GM18907 (cell line): ENCODE results near the gene ZBTB18.

Source experiments
- ATAC-seq: cut with Tn5 transposase; IDR thresholded peaks from one replicate; pipeline ENCODE4 v1.9.1; 2021; ENCODE audit warnings: mild to moderate bottlenecking, moderate library complexity; ENCODE audit not compliant: unreplicated experiment

ZBTB18 gene

GRCh38 chr1:244060686-244061085 lies 9.6 kb downstream of the ZBTB18 start:
- no peak for ATAC-seq

GRCh38 chr1:244062156-244062725 lies 11.2 kb downstream of the ZBTB18 start:
- ATAC-seq: no peak

GRCh38 chr1:244063498-244063897 lies 12.4 kb downstream of the ZBTB18 start:
- ATAC-seq: no peak

DNA sequence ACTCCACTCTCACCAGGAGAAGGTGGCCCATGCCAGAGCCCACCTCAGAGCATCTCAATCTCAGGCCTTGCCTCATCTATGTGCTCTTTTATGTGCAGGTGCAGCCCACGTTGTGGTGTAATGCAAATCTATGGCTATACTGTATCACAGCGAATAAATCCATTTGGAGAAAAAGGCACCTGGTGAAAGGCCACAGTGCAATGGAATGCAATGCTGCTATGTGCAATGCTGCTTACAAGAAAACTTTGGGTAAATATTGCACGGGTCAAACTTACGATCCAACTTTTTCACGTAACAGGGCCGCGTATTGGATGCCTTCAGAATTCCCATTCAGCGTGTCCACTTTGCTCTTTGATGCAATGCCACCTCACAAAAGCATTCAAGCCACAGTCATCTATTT lies 13.5 kb downstream of the ZBTB18 start:
- no peak for ATAC-seq

- no peak for ATAC-seq
Observed at GRCh38 chr1:244065063-244065793, 14.1 kb downstream of the ZBTB18 start.

DNA sequence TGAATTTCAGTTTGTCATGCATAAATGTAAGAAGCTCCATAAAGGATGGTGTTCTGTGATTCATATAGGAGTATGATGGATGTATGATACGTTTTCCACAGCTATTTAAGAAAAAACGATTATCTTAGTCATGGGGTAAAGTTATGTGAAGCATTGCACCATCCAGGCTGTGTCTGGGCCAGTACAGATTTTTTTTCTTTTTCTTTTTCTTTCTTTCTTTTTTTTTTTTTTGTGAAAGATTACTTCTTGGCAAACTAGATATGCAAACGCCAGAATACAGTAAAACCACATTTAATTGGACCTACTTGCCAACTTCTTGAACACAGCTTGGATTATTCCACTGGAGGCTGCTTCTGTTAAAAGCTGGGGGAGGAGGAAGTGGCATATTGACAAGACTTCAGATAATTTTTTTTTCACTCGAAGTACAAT lies 14.9 kb downstream of the ZBTB18 start:
- no peak for ATAC-seq

DNA sequence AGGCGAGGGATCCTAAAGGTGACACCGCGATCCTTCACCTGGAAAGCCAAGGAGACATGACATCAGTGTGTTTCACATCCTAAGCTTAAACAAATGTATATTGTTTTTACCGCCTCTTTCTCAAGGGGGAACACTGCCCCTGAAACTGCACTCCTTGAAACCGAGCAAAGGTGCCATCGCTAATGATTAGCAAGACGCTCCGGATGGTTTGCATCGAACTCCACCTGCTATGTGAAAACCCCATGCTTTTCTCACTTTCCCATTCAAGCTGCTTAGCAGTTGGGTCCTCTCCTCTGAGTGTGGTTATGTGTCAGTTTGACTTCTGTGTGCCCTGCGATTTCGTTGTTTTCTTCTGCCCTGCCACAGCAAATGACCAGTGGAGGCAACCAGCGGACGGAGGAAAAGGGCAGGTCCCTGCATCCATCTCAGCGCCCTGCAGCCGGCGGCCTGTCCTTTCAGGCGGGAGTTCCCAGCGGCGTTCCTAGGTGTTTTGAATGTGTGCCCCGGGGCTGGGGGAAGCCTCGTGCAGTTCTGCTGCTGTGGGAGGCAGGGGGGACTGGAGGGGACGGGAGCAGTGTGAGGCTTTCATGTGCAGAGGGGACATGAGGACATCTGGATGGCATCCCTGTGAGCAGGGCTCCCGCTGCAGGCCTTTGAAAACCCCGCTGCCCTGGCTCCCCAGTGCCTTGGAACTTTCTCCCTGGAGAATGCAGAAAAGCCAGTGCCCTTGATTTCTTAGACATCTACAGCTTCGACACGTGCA lies 16.1 kb downstream of the ZBTB18 start:
- ATAC-seq: no peak

- no peak for ATAC-seq
Observed at GRCh38 chr1:244067893-244068292, 16.8 kb downstream of the ZBTB18 start.

DNA sequence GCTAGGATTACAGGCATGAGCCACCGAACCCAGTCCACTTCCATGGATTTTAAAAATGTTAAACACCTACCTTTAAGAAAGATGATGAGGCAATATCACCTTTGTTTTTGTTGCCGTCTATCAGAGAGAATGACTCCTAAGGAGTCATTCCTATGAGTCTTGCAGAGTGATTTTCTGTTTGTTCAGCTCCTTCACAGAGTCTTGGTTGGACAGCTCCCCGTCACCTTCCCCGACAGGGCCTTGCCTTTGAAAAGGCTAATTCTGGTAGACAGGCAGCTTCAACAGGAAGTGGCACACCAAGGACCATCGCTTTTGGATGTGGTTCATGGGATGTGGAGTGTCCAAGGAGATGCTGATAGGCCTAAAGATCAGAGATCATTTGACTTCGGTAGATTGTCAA lies 17.5 kb downstream of the ZBTB18 start:
- no peak for ATAC-seq

GRCh38 chr1:244069326-244069898 lies 18.3 kb downstream of the ZBTB18 start:
- ATAC-seq: no peak

- peak; percentile 62 for ATAC-seq
Observed at GRCh38 chr1:244074559-244075171, 23.6 kb downstream of the ZBTB18 start.

- peak; percentile 11 for ATAC-seq
Observed at GRCh38 chr1:244075247-244075722, 24.2 kb downstream of the ZBTB18 start.

GRCh38 chr1:244076740-244077139 lies 25.7 kb downstream of the ZBTB18 start:
- ATAC-seq: no peak

DNA sequence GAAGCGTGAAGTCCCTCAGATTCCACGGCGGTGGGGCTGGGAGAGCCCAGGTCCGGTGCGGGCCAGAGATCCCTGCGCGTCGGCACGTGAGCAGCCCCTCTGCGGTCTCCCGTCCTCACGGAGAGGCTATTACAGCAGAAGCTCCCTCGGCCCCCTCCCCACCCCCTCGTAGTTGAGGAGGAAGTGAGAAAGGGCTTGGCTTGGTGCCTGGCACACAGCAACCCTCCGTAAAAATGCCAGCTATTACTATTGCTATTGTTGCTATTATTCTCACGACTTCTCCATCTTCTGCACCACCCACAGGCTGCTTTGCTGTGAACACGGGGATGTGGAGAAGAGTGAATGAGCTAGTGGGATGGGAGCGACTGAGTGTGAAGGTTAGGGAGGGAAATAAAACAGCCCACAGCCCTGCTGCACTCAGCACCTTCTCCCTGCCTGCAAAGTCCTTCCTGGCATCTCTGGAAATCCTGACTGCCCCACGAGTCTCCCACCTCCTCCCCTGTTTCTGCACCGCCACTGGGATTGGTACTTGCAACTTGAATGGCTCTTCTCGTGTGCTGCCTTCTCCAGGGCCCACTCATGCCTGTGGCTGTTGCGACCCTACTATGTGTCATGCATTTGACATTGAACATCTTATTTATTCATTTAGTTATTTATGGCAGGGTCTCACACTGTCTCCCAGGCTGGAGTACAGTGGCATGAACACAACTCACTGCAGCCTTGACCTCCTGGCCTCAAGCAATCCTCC lies 26.6 kb downstream of the ZBTB18 start:
- ATAC-seq: no peak

- ATAC-seq: no peak
Observed at GRCh38 chr1:244080343-244080929, 29.4 kb downstream of the ZBTB18 start.

DNA sequence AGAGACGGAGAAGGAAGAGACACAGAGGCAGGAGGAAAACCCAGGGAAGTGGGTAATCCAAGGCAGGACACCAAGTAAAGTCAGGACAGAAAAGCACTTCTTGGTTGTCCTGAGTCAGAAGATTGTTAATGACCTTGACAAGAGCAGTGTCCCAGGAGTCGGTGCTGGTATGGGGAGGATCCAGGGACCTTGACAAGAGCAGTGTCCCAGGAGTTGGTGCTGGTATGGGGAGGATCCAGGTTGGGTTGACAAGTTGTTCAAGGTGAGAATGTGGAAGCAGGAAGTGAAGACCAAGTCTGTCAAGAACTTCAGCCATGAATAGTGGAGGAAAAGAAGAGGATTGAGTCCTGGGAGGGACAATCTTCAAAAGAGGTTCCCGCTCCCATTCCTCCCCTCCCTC lies 31.9 kb downstream of the ZBTB18 start:
- no peak for ATAC-seq

DNA sequence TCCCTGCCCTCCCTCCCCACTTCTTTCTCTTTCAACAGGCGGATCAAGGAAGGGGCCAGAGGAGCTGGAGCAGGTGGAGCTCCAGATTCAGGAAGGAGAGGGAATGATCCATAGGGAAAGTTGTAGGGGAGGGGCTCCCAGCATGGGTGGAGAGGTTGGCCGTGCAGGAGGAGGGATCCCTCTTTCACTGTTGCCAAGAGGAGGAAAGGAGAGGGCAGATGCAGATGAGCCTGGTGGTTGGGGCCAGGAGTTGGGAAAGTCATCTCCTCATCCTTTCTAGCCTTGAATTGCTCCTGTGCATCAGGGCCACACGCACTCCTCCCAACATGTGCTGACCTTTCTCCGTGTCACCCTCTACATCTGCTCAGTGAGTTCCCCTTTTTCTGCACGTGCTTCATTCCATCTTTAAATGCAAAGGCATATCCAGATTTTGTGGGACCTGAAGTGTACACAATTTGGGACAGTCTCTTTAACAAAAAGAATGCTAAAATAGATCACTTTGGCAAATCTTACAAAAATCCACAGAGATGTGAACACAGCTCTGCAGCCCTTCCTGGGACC lies 32.4 kb downstream of the ZBTB18 start:
- no peak for ATAC-seq

DNA sequence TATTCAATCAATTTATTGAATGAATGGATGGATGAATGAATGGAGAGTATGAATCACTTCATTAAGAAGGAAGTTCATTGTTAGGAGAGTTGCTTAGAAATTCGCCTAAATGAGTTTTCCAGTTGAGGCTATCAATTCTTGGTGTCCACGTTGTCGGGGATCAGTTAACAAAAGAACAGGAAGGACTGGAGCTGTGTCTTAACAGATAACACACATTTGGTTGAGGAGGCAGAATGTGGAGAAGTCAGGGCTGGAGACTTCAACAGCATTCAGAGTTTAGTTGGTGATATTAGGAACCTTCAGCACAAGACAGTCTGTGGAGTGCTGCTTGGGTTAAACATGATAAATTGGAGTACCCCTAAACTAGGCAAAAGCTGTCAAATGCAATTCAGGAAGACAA lies 33.7 kb downstream of the ZBTB18 start:
- ATAC-seq: no peak

GRCh38 chr1:244085891-244086290 lies 34.8 kb downstream of the ZBTB18 start:
- ATAC-seq: no peak
